COLO668 (cell line): ENCODE results near the gene CCDC12.
"Not testable (repeated sequence)": the region's sequence is repeated elsewhere in the genome, so short reads cannot be mapped to it uniquely, and the experiment has no call there.

ENCODE experiments used
- DNase-seq: peaks from one replicate; lab custom pipeline; 2025; ENCODE audit not compliant: unreplicated experiment; lab: John Stamatoyannopoulos, UW

CCDC12 gene

GRCh38 chr3:46926039-46926438 lies 50.5 kb downstream of the CCDC12 start:
- peak; percentile 19 for DNase-seq

GRCh38 chr3:46925585-46925934 lies 51.0 kb downstream of the CCDC12 start:
- no peak for DNase-seq

- DNase-seq = no peak
Measured at GRCh38 chr3:46924921-46925584, 51.5 kb downstream of the CCDC12 start.

GRCh38 chr3:46923559-46924350 lies 52.8 kb downstream of the CCDC12 start:
- DNase-seq = peak; percentile 11

- DNase-seq = no peak
Measured at GRCh38 chr3:46922871-46923558, 53.5 kb downstream of the CCDC12 start.

DNA sequence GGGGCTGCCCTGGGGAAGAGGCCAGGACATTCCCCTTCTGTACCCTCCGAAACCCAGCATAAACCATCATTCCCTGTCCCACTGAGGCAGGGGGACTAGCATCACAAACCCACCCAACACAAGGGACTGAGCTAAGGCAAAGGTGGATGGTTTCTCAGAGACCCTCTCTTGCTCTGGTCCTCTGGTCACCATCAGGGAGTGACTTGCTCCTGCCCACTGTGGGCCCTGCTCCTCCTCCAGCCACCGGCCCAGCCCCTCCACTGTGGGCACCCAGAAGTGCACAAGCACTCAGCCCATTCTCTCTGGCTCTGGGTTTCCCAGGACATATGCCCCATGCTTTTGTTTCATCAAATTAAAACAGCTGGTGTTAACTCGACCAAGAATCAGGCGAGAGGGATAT lies 54.1 kb downstream of the CCDC12 start:
- DNase-seq = no peak

DNA sequence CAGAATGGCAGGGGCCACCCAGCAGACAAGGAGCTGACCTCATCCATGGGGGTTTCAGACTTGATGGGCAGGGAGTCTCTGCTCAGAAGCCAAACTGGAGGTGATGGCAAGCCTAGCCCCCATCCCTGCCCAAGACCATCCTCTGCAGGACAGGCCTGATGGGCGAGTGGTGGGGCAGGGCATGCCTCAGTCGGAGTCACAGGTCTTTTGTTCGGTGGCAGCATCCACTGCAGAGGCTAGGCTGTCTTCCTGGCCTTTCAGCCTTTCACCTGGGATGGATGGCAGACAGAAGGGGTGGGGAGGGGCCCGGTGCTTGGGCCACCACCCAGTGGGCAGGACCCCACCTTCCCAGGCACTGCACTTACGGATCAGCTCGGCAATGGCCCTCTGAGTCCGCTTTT lies 54.7 kb downstream of the CCDC12 start:
- DNase-seq = no peak

- DNase-seq = no peak
Measured at GRCh38 chr3:46921041-46921440, 55.5 kb downstream of the CCDC12 start.

- no peak for DNase-seq
Measured at GRCh38 chr3:46918634-46919033, 57.9 kb downstream of the CCDC12 start.

DNA sequence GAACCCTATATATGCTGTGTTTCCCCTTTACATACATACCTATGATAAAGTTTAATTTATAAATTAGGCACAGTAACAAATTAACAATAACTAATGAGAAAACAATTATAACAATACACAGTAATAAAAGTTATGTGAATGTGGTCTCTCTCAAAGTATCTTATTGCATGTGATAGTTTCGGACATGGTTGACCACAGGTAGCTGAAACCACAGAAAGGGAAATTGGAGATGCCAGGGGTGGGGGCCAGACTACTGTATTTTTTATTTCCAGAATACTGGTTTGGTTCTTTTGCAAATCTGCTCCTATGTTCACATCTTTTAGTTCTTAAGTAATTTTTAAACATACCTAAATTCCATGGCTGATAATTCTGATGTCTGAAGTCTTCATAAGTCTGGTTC lies 58.3 kb downstream of the CCDC12 start:
- DNase-seq = no peak

GRCh38 chr3:46917257-46917656 lies 59.3 kb downstream of the CCDC12 start:
- no peak for DNase-seq

DNA sequence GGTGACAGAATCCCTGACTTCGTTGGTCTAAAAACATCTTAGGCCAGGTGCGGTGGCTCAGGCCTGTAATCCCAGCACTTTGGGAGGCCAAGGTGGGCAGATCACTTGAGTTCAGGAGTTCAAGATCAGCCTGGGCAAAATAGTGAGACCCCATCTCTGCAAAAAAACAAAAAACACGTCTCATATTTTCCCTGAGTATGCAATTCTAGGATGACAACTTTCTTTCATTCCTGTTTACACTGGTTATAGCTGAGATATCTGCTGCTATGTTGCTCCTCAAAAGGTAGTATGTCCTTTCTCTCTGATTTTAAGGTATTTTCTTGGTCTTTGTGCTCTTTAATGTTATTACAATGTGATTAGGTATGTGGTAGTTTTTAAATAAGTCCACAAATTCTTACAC lies 59.7 kb downstream of the CCDC12 start:
- DNase-seq = no peak

DNA sequence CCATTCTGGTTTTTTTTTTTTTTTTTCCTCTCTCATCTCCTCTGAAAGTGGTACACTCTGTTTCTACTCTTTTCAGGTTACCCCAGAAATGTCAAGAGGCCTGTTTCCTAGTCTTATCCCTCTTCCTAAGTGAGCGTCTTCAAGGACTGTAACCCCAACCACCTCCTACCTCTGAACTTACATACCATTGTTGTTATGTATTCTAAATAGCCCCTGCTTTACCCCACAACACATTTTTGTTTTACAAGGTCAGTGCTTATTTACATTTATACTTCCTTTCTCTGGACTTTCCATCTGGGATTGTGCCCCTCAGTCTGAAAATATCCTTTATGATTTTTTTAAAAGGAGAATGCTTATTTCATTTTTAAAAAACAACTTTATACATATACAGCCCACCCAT lies 60.3 kb downstream of the CCDC12 start:
- no peak for DNase-seq

DNA sequence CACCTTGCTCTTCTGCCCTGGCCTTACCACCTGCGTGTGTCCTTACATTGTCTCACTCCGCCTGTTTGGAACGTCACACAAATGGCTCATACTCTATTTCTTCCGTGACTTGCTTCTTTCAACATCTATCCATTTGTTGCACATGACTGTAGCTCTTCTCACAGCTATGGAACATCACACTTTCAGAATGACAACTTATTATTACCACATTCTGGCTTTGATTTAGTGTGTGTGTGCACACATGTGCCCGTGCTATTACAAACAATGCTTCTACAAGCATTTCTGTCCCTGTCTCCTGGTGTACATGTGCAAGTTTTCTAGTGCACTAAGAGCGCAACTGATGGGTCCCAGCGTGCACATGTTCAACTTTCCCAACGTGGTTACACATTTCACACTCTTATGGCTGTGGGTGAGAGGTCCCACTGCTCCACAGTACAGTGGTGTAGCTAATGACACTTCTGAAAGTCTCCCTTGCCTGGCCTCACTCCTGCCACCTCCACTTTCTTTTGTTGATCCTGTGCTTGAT lies 61.2 kb downstream of the CCDC12 start:
- DNase-seq = no peak

GRCh38 chr3:46914849-46915248 lies 61.7 kb downstream of the CCDC12 start:
- DNase-seq = no peak

DNA sequence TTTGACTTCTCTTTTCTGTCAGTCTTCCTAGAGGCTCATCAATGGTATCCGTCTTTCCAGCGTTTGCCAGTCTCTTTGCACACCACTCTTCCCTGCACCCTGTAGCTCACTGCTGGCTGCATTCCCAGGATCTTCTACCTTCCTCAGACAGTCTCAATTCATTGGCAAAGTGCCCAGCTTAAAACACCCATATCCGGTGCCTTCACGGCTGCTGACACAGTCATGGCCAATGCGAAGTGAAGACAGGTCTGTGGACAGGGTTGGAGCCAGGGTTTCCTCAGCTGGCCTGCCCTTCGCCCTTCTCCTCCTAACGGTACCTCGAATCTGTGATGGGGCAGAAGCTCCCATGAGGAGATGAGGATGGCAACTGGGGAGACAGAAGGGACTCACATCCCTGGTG lies 62.9 kb downstream of the CCDC12 start:
- peak; percentile 39 for DNase-seq

DNA sequence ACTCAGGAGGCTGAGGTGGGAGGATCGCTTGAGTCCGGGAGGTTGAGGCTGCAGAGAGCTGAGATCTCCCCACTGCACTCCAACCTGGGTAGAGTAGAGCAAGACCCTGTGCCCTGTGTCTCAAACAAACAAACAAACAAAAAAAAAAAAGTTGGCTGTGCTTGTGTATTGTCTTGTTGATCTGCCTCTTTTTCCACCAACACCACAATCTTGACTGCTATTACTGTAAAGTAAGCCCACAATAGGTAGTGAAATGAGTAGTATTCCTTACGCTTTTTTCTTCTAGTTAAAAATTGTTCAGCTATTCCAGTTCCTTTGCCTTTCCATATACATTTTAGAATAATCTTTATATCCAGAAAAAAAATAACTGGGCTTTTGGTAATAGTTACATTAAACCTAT lies 63.6 kb downstream of the CCDC12 start:
- no peak for DNase-seq

DNA sequence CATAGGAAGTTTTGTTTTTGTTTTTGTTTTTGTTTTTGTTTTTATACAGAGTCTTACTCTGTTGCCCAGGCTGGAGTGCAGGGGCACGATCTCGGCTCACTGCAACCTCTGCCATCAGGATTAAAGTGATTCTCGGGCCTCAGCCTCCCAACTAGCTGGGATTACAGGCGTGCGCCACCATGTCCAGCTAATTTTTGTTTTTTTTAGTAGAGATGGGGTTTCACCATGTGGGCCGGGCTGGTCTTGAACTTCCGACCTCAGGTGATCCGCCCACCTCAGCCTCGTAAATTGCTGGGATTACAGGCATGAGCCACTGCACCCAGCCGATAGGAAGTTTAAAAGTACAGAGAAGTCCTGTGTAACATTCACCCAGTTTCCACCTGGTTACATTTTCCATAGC lies 65.6 kb downstream of the CCDC12 start:
- not testable (repeated sequence) for DNase-seq

DNA sequence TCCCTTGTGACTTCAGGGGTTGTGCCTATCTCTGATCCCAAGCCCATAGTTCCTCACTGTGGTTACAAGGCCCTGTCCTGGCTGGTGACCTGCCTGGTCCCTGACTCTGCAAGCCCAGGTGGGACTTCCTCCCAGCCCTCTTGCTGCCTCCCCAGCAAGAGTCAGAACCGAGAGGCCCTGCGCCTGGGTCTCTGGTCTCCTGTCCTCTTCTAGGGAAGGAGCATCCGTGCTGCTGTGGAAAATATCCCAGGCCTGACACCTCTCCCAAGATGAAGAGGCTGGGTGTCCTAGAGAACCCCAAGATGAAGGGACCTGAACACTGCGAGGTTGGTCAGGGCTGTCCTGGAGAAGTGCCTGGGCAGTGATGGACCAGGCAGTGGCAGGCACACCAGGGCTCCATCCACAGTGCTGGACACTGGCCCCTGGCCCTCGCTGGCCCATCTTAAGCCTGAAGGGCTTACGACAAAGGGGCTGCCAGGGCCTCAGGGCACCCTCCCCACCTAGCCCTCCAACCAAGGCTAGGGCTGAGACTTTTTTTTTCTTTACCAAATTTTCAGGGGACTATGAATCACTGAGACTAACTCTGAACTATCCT lies 66.3 kb downstream of the CCDC12 start:
- no peak for DNase-seq

- peak; percentile 83 for DNase-seq
Measured at GRCh38 chr3:46909535-46910161, 66.9 kb downstream of the CCDC12 start.

DNA sequence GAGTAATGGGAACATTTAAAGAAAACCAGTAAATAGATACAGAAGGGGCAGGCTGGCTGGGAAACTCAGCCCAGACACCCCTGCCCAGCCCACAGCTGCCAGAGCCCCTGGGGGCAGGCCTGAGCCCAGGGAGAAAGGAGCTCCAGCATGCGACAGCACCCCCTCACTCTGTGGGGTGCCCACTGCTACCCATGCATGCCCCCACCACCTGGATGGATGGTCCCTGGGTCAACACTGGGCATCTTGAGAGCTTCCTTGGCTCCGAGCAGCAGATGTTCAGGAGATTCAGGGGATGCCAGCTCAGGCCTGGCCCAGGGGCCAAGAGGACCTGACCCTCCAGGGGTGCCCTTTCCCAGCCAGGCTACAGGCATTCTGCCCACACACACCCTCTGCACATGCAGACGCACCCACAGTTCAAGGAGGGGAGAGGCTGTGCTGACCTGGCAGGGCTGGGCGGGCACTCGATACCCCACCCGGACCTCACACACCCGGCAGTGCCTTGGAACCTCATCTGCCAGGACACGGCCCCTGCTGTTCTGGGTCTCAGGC lies 67.5 kb downstream of the CCDC12 start:
- no peak for DNase-seq
